ENCODE measurements around the gene CFAP74. TPM values are rescaled to one million over a fixed set of nuclear protein-coding genes. Genes with fewer than 3 reads are reported as not detected.

Gene CFAP74
- total and polyA plus RNA-seq, 9 of the 15 experiments (the other 6 are each of a cell fraction or from before 2014, with no cell fraction given), result 0.03 to 0.15 (median 0.05) TPM; not detected in 6

DNA sequence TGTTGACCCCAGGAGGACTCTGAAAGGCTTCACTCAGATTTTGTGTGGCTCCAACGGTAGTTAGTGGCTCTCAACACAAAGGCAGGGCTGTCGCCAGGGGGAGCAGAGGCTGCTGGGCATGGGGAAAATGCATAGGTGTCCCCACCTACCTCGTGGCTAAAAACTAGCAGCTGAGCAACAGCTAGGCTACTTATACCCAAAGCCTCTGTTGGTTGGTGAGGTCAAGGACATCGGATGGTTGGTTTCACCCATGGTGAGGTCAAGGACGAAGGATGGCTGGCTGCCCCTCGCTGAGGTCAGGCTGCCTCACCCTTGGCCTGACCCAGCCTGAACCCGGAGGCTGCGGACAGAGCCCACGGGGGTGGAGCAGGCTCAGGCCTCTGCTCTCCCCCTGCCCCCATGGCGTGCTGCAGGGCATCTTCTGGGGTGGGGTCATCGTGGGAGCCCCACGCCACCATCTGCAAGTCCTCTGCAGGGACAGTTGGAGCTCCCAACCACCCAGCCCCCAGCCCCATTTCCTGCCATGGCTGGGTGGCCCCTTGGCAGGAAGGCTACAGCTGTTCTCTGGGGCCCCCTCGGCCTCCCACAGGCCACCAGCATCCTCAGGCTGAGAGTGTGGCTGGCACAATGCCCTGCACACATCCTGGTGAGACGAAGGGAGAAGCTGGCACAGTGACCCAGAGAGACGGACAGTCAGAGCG is 104.2 kb downstream of the CFAP74 start (continued):
- TF ChIP-seq AFF4 (CRISPR knock-in tag; IDR thresholded peaks at IDR 0.05) (no peak), CBX5 (IDR thresholded peaks at IDR 0.05; ENCODE audit: borderline replicate concordance, low read depth) (no peak), EP400 (IDR thresholded peaks at IDR 0.05) (no peak), ATF6 (CRISPR knock-in tag; IDR thresholded peaks at IDR 0.05) (no peak), ZBTB1 (CRISPR knock-in tag; IDR thresholded peaks at IDR 0.05; ENCODE audit: borderline replicate concordance, low read depth) (0 out of 2 replicates have a peak, but pooled peaks have one; percentile 43), TBL1XR1 (IDR thresholded peaks at IDR 0.05; ENCODE audit: low read length in 2 of 2) (no peak), SAP30 (IDR thresholded peaks at IDR 0.05; ENCODE audit: borderline replicate concordance, insufficient read depth, low read depth, low read length, poor library complexity, severe bottlenecking) (no peak)
